Panc1 (cell line): ENCODE results near the gene CD46.

Experiments used
- CTCF ChIP-seq: fragments of 450-650 bp; IDR thresholded peaks from 2 replicates; pipeline ENCODE4 v1.5.1; 2017; ENCODE audit warnings: mild to moderate bottlenecking
- POLR2AphosphoS5 ChIP-seq: IDR thresholded peaks from 2 replicates; pipeline ENCODE4 v1.6.1; 2012; ENCODE audit warnings: mild to moderate bottlenecking, low read depth, low read length, moderate library complexity

DNA sequence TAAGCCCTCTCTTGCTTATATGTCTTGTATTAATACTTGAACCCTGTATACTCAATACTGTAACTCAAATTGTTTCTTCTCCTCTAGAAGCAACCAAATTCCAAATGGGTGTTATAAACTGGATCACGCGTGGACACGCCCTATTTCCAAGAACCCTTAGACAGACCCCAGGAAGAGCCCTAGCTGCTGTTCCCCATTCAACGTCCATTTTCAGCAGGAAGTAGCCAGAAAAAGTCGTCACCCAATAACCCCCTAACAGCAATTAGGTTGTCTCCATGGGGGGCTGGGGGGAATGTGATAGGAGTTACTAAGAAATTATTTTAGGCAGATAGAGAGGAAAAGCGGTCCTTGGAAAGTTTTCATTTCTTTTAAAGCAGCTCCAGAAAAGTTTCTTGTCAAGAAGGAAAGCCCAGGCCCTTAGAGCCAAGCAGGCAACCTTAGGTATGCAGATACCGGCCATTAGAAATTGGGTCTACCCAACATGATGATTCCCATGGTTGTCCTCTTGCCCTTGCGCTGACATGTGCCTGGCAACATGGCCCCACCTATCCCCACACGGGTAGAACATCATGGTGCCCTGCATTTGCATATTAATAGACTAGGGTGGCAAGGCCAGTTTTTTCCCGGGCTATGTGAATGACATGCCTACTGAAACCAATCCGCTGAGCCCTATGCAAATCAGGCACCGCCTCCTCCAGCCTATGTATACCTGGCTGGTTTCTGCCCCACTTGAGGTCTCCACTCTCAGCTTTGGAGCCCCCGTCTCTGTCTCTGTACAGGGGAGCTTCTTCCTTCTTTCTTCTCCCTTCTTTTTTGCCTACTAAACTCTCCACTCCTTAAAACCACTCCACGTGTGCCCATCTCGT is 4.0 kb upstream of the CD46 start:
- TF ChIP-seq POLR2AphosphoS5 (no peak), CTCF (no peak)
